ENCODE results near the gene PKNOX2.

PKNOX2 gene

DNA sequence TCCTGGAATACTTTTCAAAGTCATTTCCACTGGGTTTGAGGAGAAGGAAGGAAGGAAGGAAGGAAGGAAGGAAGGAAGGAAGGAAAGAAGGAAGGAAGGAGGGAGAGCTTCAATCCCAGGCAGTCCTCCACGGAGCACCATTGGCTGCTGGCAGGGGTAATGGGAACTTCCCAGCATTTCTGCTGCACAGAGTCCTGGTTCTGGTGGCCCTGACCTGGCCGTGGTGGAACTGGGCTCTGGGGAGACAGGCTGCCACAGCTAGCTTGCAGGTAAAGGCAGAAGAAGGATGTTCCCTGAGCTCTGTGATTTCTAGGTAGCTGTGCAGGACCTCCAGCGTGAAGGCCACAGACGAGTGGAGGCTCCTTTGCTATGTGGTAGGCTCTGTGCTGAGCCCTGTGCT, 10.6 kb downstream of the PKNOX2 start:
- peaks cover 99% of the 10 kb centered on the region for H3K27me3 Mint-ChIP-seq

DNA sequence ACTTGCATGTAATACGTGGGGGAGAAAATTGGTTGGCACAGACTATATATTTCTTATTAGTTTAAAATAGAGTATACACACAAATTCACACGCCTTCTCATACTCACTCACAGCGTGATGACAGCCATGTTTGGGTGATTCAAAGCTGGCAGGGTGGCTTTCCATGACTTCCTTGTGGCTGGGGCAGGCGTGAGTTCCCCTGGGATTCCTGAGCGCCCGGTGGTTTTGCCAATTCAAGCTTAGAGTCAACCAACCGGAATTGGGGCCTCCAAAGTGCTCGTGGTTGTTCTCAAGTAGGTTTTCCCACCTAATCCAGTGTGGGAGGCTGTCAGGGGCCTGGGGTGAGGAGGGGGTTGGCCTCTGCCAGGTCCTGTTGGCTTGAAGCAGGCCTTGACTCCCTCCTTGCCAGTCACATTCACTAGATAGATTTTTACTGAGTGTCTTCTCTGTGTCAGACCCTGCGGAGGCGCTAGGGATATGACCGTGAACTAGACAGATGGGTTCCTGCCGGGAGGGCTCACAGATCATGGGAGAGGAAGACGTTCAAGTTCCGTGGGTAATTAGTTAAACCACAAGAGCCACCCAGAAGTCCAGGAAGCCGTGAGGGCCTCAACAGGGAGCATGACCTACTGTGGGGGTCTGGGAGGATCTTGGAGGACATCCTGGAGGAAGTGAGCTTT, 11.5 kb downstream of the PKNOX2 start:
- Mint-ChIP-seq H3K9me3 (no peaks in the 10 kb centered on the region), H3K36me3 (no peaks in the 10 kb centered on the region), H3K4me3 (no peak overlapping the region), H3K27ac (no peak overlapping the region), H3K4me1 (no peaks in the 10 kb centered on the region), H3K27me3 (peaks cover 99% of the 10 kb centered on the region)
- ATAC-seq: no peak

More for the DNA sequence above, 10.6 kb downstream of the PKNOX2 start:
- no peak overlapping the region for H3K27ac Mint-ChIP-seq
- no peaks in the 10 kb centered on the region for H3K36me3 Mint-ChIP-seq
- no peak for ATAC-seq
- no peaks in the 10 kb centered on the region for H3K9me3 Mint-ChIP-seq
- H3K4me1 Mint-ChIP-seq: no peaks in the 10 kb centered on the region
- no peak overlapping the region for H3K4me3 Mint-ChIP-seq

DNA sequence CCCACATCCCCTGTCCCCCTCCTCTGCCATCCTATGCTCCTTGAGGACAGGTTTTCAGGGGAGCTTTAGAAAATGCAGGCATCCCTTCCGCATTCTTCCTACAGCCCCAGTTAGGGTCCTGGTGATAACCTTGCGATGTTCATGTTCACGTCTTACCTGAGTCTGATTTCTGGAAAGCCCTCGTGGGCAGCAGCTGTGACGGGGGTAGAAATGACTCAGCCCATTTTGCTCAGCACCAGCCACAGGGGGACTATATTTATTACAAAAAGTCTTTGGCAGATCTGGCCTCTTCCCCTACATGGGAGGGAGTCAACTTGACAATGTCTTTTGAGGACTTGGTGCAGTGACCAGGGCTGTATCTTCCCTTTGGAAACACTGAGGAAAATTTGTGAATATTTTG, 12.3 kb downstream of the PKNOX2 start:
- ATAC-seq: peak; percentile 48
- Mint-ChIP-seq H3K27ac (no peak overlapping the region), H3K4me1 (no peaks in the 10 kb centered on the region), H3K9me3 (no peaks in the 10 kb centered on the region), H3K27me3 (peaks cover 99% of the 10 kb centered on the region), H3K4me3 (no peak overlapping the region), H3K36me3 (no peaks in the 10 kb centered on the region)

DNA sequence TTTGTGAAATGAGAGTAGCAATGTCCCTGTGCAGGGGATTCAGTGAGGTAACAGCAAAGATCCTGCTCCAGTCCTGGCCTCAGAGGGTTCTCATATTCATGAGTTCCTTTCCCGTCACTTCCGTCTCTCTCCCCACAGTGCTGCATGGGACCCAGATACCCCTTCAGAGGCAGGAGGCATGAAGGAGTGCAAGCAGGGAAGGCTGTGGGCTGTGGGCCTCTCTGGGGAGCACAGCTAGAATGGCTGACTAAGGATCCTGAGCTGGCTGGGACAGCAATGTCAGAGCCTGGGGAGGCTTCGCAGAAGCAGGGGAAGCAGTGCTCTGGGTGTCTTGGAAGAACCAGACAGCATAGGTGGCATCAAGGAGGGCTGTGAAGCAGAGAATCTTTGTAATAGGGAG, 13.0 kb downstream of the PKNOX2 start:
- no peak for ATAC-seq
- no peak overlapping the region for H3K4me3 Mint-ChIP-seq
- H3K9me3 Mint-ChIP-seq: no peaks in the 10 kb centered on the region
- no peak overlapping the region for H3K27ac Mint-ChIP-seq
- H3K4me1 Mint-ChIP-seq: no peaks in the 10 kb centered on the region
- H3K27me3 Mint-ChIP-seq: peaks cover 100% of the 10 kb centered on the region
- H3K36me3 Mint-ChIP-seq: no peaks in the 10 kb centered on the region

DNA sequence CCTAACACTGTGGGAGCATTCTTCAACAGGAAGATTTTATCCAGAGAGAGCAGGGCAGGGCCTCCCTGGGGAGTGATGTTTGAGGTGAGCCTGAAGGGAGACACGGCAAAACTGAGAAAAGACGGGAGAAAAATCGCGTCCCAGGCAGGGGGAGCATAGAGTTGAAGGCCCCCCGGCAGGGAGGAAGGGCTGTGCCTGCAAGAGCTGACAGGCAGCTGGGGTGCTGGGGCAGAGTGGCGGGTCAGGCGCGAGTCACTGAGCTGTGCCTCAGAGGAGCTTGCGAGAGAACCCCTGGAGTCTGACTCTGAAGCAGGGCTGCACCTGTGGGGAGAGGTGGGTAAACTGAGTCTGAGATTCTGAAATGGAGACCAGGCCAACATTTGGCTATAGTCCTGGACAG, 14.8 kb downstream of the PKNOX2 start:
- H3K36me3 Mint-ChIP-seq: no peaks in the 10 kb centered on the region
- peaks cover 2% of the 10 kb centered on the region for H3K9me3 Mint-ChIP-seq
- H3K4me1 Mint-ChIP-seq: no peaks in the 10 kb centered on the region
- no peak overlapping the region for H3K27ac Mint-ChIP-seq
- no peak overlapping the region for H3K4me3 Mint-ChIP-seq
- ATAC-seq: no peak
- H3K27me3 Mint-ChIP-seq: peaks cover 94% of the 10 kb centered on the region

DNA sequence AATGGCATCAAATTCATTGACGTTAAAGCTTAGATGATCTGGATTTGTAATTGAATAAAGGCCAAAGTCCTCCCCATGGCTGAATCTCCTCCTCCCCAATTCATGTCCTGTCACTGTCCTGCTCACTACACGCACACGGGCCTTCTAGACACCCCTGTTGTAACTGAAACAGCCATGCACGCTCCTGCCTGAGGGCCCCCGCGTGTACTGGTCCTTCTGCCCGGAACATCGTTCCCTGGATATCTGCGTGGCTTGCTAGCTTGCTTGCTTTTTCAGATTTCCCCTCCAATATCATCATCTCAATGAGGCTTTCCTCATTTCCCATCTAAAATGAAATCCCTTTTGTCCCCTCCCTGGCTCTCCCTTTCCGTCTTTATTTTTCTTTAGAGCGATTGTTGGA, 15.3 kb downstream of the PKNOX2 start:
- peaks cover 94% of the 10 kb centered on the region for H3K27me3 Mint-ChIP-seq
- no peaks in the 10 kb centered on the region for H3K4me1 Mint-ChIP-seq
- peaks cover 3% of the 10 kb centered on the region for H3K9me3 Mint-ChIP-seq
- no peak overlapping the region for H3K27ac Mint-ChIP-seq
- no peaks in the 10 kb centered on the region for H3K36me3 Mint-ChIP-seq
- no peak for ATAC-seq
- H3K4me3 Mint-ChIP-seq: no peak overlapping the region

DNA sequence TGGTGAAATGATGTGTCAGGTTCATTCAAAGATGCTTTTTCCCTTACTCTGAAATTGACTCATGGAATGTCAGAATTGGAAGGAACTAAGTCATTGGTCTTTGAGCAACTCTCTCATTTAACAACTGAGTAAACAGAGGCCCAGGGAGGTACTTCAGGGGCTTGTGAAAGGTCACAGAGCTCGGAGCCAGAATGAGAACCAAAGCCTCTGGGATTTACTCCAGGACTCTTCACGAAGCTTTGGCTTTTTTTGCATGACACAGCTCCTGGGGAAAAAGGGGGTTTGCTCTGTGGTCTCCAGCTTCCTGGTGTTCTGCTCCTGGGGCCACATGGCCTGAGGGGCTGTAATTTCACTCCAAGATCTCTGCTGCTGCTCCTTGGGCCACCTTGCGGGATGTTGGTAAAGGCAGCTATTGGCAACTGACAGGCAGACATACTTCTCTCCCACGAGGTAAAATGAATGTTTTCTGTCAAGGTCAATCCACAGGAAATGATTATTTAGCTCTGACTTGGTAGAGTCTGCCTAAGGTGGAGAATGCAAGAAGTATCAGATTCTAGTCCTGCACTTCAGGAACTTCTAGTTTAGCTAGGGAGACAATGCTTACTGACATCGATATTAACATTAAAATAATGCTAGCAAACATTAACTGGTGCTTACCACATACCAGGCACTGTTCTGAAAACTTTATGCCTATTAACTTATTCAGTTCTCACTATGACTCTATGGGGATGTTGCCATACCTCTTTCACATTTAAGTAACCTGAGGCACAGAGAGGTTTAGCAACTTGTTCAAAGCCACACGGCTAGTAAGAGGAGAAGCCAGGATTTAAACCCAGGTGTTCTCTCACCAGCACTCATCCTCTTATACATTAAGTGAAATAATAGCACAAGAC, 16.1 kb downstream of the PKNOX2 start:
- no peak for ATAC-seq
- H3K4me3 Mint-ChIP-seq: no peak overlapping the region
- no peaks in the 10 kb centered on the region for H3K4me1 Mint-ChIP-seq
- peaks cover 3% of the 10 kb centered on the region for H3K9me3 Mint-ChIP-seq
- H3K27ac Mint-ChIP-seq: no peak overlapping the region
- H3K36me3 Mint-ChIP-seq: no peaks in the 10 kb centered on the region
- H3K27me3 Mint-ChIP-seq: peaks cover 94% of the 10 kb centered on the region

DNA sequence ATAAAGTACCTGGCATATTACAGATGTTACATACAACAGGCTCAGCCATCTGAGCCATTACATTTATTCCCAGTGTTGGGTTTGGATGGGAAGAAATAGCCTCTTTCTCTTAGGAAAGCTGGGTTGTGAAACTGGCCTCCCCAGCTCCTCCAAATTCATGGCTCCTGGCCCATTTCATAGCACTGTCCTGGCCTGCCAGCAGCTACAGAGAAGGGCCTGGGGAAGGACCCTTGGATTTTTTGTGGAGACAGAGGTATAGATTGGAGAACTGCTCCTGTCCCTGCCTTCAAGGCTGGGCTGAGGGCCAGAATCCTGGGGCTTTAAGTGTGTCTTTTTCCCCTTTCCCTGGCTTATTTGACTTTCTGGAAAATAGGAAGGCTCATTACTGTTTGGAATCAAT, 18.0 kb downstream of the PKNOX2 start:
- no peak overlapping the region for H3K4me3 Mint-ChIP-seq
- H3K36me3 Mint-ChIP-seq: no peaks in the 10 kb centered on the region
- H3K27me3 Mint-ChIP-seq: peaks cover 94% of the 10 kb centered on the region
- no peak overlapping the region for H3K27ac Mint-ChIP-seq
- peaks cover 5% of the 10 kb centered on the region for H3K9me3 Mint-ChIP-seq
- no peak for ATAC-seq
- no peaks in the 10 kb centered on the region for H3K4me1 Mint-ChIP-seq

DNA sequence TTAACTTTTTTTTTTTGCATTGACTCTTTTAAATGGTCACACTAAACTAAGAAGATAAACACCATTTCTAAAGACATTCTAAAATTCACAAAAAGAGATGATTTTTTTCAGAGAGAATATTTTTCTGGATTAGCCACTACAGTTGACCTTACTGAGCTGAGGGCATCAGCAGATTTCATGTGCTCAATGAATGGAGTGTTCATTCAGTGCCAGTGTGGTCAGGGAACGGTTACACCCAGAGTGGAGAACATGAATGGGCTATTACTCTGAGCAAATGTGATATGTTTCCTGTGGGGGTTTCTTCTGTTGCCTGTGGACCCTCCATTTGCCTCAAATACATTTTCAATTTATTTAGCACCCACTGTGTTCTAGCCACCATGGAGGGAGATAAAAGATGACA, 19.1 kb downstream of the PKNOX2 start:
- Mint-ChIP-seq H3K4me1 (no peaks in the 10 kb centered on the region), H3K9me3 (peaks cover 5% of the 10 kb centered on the region), H3K27ac (no peak overlapping the region), H3K27me3 (peaks cover 87% of the 10 kb centered on the region), H3K36me3 (no peaks in the 10 kb centered on the region), H3K4me3 (no peak overlapping the region)
- ATAC-seq: no peak

DNA sequence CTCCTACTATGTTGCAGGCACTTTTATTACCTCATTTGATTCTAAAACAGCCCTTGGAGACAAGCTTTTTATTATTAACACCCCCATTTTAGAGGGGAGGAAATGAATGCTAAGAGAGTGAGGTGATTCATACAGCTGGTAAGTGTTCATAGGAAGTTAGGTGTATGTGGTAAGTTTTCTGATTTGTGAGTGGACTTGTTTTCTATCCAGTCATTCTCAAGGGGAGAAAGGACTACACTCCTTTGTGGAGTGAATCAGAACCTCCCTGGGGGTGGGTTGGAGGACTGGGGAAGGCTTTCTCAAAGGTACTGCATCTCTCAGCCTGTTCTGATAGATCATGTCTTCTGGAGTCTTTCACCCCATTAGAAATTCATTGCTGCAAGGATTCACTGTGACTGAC, 23.5 kb downstream of the PKNOX2 start:
- peaks cover 88% of the 10 kb centered on the region for H3K27me3 Mint-ChIP-seq
- no peak overlapping the region for H3K27ac Mint-ChIP-seq
- H3K9me3 Mint-ChIP-seq: peaks cover 5% of the 10 kb centered on the region
- H3K36me3 Mint-ChIP-seq: no peaks in the 10 kb centered on the region
- no peak for ATAC-seq
- H3K4me3 Mint-ChIP-seq: no peak overlapping the region
- H3K4me1 Mint-ChIP-seq: no peaks in the 10 kb centered on the region

DNA sequence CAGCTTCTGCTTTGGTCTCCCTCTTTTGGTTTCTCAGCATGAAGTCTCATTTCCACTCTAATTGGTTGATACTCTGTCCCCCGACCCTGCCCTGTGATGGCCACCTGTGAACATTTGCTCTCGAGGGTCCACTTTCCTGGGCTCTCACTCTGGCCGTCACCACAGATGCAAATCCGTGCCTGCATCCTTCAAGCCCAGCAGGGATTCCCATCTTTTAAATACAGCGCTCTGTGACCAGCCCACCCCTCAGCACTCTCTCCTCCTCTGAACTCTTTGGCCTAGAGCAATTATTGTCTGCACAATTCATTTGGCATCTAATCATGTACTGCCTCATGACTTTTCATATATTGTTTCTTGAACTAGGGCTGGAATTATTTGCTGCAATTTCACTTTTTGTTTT, 26.0 kb downstream of the PKNOX2 start:
- Mint-ChIP-seq H3K9me3 (peaks cover 11% of the 10 kb centered on the region), H3K36me3 (no peaks in the 10 kb centered on the region), H3K4me1 (no peaks in the 10 kb centered on the region), H3K27me3 (peaks cover 89% of the 10 kb centered on the region), H3K27ac (no peak overlapping the region), H3K4me3 (no peak overlapping the region)
- no peak for ATAC-seq

DNA sequence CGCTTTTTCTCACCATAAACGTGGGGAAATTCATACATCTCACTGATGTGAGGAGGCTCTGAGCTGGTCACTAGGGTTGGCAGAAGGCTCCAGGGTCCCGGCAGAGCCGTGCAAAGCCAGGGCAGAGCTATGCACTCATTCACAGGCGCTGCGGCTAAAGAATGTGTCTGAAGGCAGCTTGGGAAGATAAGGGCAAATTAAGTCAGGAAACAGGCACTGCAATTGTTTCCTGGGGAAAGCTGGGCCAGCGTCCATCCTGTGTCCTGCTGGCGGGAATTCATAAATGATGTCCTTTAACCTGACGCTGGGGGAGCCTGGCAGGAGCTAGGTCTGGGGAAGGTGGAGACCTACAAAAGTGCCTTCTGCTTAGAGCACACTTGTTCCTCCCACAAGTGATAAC, 27.6 kb downstream of the PKNOX2 start:
- Mint-ChIP-seq H3K27ac (no peak overlapping the region), H3K9me3 (peaks cover 8% of the 10 kb centered on the region), H3K27me3 (peaks cover 73% of the 10 kb centered on the region), H3K4me1 (no peaks in the 10 kb centered on the region), H3K4me3 (no peak overlapping the region), H3K36me3 (no peaks in the 10 kb centered on the region)
- no peak for ATAC-seq

DNA sequence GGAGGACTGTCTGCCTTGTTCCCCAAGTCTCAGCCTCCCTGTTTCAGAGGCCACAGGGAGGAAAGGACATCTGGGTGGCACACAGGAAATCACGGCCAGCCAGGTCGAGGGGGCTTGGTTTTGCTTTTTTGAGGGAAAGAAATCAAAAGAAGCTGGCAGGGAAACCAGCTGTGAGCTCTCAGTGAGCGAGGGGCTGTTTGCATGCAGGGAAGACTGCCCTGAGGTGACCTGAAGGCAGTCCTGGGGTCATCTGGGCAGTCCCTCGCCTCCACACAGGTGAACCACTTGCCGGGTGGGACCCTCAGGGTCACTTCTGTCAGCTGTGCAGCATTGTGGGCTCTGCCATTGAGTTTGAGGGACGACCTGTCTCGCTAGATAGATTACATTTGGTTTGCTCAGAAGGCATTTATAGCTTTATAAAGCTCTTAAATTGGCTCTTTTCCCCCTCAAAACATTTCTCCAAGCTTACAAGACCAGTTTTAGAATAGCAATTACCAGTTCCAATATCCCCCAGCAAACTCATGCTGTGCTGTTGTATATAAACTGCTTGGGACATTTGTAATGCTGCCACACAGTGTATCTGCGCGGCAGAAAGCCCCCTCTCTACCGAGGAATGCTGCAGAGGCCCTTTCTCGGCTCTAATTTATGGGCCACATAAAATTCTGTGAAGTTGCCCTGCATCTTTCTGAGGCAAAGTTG, 28.3 kb downstream of the PKNOX2 start:
- no peak for ATAC-seq
- peaks cover 70% of the 10 kb centered on the region for H3K27me3 Mint-ChIP-seq
- H3K4me1 Mint-ChIP-seq: no peaks in the 10 kb centered on the region
- H3K36me3 Mint-ChIP-seq: no peaks in the 10 kb centered on the region
- peaks cover 8% of the 10 kb centered on the region for H3K9me3 Mint-ChIP-seq
- no peak overlapping the region for H3K4me3 Mint-ChIP-seq
- H3K27ac Mint-ChIP-seq: no peak overlapping the region

DNA sequence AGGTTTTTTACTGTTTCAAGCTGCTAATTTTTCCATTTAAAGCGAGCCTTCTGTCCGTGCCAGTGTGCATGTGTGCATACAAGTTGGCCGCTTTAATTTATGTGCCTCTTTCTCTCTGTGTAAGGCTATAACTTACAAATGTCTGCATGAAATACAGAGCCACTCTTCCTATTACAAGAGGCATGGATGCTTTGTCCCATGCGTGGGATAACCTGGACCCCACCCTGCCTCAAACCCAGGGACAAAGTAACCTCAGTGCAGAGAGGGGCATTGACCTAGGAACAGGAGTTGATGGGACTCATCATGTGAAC, 28.8 kb downstream of the PKNOX2 start:
- no peak for ATAC-seq
- H3K36me3 Mint-ChIP-seq: no peaks in the 10 kb centered on the region
- no peaks in the 10 kb centered on the region for H3K4me1 Mint-ChIP-seq
- H3K27me3 Mint-ChIP-seq: peaks cover 75% of the 10 kb centered on the region
- H3K4me3 Mint-ChIP-seq: no peak overlapping the region
- peaks cover 8% of the 10 kb centered on the region for H3K9me3 Mint-ChIP-seq
- H3K27ac Mint-ChIP-seq: no peak overlapping the region

DNA sequence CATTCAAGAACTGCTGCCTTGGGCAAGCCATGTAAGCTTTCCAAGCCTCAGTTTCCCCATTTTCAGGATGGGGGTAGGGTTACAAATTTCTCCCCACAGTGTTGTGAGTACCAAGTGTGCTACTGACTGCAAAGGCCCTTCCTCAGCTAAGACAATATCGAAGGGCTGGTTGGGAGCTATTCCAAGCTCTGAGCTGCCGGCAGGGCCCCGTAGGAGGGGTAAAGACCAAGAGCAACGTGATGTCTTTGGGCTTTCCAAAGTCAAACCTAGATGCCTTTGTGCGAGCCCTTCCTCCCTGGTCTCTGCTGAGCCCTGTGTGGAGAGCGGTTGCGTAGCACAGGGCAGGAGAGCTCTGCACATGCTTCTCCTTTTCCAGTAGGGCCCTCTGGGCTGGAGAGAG, 29.3 kb downstream of the PKNOX2 start:
- peaks cover 8% of the 10 kb centered on the region for H3K9me3 Mint-ChIP-seq
- no peak overlapping the region for H3K4me3 Mint-ChIP-seq
- no peaks in the 10 kb centered on the region for H3K4me1 Mint-ChIP-seq
- peaks cover 77% of the 10 kb centered on the region for H3K27me3 Mint-ChIP-seq
- ATAC-seq: no peak
- no peak overlapping the region for H3K27ac Mint-ChIP-seq
- H3K36me3 Mint-ChIP-seq: no peaks in the 10 kb centered on the region

DNA sequence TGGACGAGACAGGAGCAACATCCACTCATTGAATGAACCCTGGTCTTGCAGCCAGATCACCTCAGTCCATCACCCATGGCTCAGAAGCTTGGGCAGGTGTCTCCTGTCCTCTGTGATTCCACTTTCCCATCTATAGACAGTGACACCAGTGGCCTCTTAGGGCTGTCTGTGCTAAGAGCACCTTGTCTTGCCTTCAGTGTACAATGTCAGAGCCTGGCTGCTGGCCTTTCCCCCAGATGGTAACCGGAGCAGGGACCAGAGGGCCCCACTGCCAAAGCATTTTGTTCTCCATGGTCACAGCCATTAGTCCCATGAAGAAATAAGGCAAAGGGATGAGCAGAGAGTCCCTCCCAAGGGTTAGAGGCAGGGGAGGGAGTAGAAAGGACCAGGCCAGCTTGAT, 35.4 kb downstream of the PKNOX2 start:
- no peak overlapping the region for H3K4me3 Mint-ChIP-seq
- no peak overlapping the region for H3K27ac Mint-ChIP-seq
- H3K9me3 Mint-ChIP-seq: no peaks in the 10 kb centered on the region
- H3K27me3 Mint-ChIP-seq: peaks cover 43% of the 10 kb centered on the region
- no peaks in the 10 kb centered on the region for H3K4me1 Mint-ChIP-seq
- no peak for ATAC-seq
- no peaks in the 10 kb centered on the region for H3K36me3 Mint-ChIP-seq

Data from stimulated activated memory B cell treated with anti-CD40 and anti-IgM and Interleukin-4, amounts not matched to agents 10 μg/mL and 1 μg/mL and 100 μg/mL, for 72 hours (primary cell).